HFFc6 (cell line): ENCODE measurements around the gene FOXO6. TPM values are rescaled to one million over a fixed set of nuclear protein-coding genes. Genes with fewer than 3 reads are reported as not detected.
A peak's percentile ranks its signal among the peaks of the same experiment; 100 is the strongest.

Experiments used
- DNase-seq: peaks from one replicate; pipeline ENCODE4 v3.0.0-alpha.2; 2018
- H3K27ac Mint-ChIP-seq: 2 replicates; pipeline ENCODE4 v1.8.0; 2020; ENCODE audit warnings: mild to moderate bottlenecking, mixed read lengths
- H3K27me3 Mint-ChIP-seq: 2 replicates; pipeline ENCODE4 v1.8.0; 2021; ENCODE audit warnings: mild to moderate bottlenecking, moderate library complexity, mixed read lengths; ENCODE audit not compliant: insufficient read depth
- H3K36me3 Mint-ChIP-seq: 2 replicates; pipeline ENCODE4 v1.8.0; 2021; ENCODE audit warnings: low read depth, mixed read lengths
- H3K4me1 Mint-ChIP-seq: 2 replicates; pipeline ENCODE4 v1.8.0; 2020; ENCODE audit warnings: low read depth, mixed read lengths
- H3K4me3 Mint-ChIP-seq: 2 replicates; pipeline ENCODE4 v1.8.0; 2020; ENCODE audit warnings: mild to moderate bottlenecking, moderate library complexity, mixed read lengths
- H3K9me3 Mint-ChIP-seq: 2 replicates; pipeline ENCODE4 v1.8.0; 2020; ENCODE audit warnings: mild to moderate bottlenecking, mixed read lengths
- CTCF ChIP-seq: fragments of 200-600 bp; sonication (generic); IDR thresholded peaks from 2 replicates; pipeline ENCODE4 v1.5.0; 2021; ENCODE audit warnings: antibody characterized with exemption, mild to moderate bottlenecking
- total RNA-seq, 6 experiments: library from RNA; stranded (reverse); fragmentation: NEBNext Ultra II Directional; extraction: Animal tissue kit (Norgen Biotek cat#: 25700); gene quantifications; 2 replicates in 1 of 6; 3 replicates in 5 of 6; pipeline ENCODE4 v1.2.3, GENCODE V29; 2021

Gene FOXO6
- total RNA-seq, 6 experiments from 2014 or later = 0.07 to 0.08 TPM; not detected in 4

- TF ChIP-seq CTCF = no peak
- H3K9me3 Mint-ChIP-seq = no peaks in the 10 kb centered on the region
- H3K27ac Mint-ChIP-seq = no peak overlapping the region; the same call in 1 of the 2 replicates
- H3K4me3 Mint-ChIP-seq = peak overlapping the region; percentile 55
- peaks cover 4% of the 10 kb centered on the region; the same call in 1 of the 2 replicates for H3K27me3 Mint-ChIP-seq
- no peaks in the 10 kb centered on the region for H3K36me3 Mint-ChIP-seq
- peaks cover 78% of the 10 kb centered on the region for H3K4me1 Mint-ChIP-seq
- no peak for DNase-seq
Measured at GRCh38 chr1:41315871-41316270, 45.4 kb upstream of the FOXO6 start.

GRCh38 chr1:41317361-41317760 is 43.9 kb upstream of the FOXO6 start:
- no peak for TF ChIP-seq CTCF

GRCh38 chr1:41318135-41318534 is 43.1 kb upstream of the FOXO6 start:
- Mint-ChIP-seq H3K27me3 (peaks cover 13% of the 10 kb centered on the region), H3K27ac (peak overlapping the region; percentile 84; the same call in 1 of the 2 replicates), H3K36me3 (no peaks in the 10 kb centered on the region), H3K4me1 (peaks cover 72% of the 10 kb centered on the region), H3K4me3 (no peak overlapping the region), H3K9me3 (no peaks in the 10 kb centered on the region)
- no peak for DNase-seq
- no peak for TF ChIP-seq CTCF

More at GRCh38 chr1:41317361-41317760, 43.9 kb upstream of the FOXO6 start:
- H3K4me3 Mint-ChIP-seq = peak overlapping the region; percentile 27; the same call in 1 of the 2 replicates
- no peaks in the 10 kb centered on the region for H3K9me3 Mint-ChIP-seq
- no peaks in the 10 kb centered on the region for H3K36me3 Mint-ChIP-seq
- peaks cover 8% of the 10 kb centered on the region for H3K27me3 Mint-ChIP-seq
- H3K27ac Mint-ChIP-seq = peak overlapping the region; percentile 84
- H3K4me1 Mint-ChIP-seq = peaks cover 78% of the 10 kb centered on the region
- peak; percentile 68 for DNase-seq

- peaks cover 61% of the 10 kb centered on the region for H3K4me1 Mint-ChIP-seq
- H3K27me3 Mint-ChIP-seq = peaks cover 20% of the 10 kb centered on the region
- H3K27ac Mint-ChIP-seq = no peak overlapping the region; the same call in 1 of the 2 replicates
- no peaks in the 10 kb centered on the region for H3K9me3 Mint-ChIP-seq
- no peak for TF ChIP-seq CTCF
- no peak for DNase-seq
- H3K4me3 Mint-ChIP-seq = no peak overlapping the region
- H3K36me3 Mint-ChIP-seq = no peaks in the 10 kb centered on the region
Measured at GRCh38 chr1:41319106-41319755, 42.0 kb upstream of the FOXO6 start.

GRCh38 chr1:41319807-41320711 is 41.2 kb upstream of the FOXO6 start:
- H3K9me3 Mint-ChIP-seq = no peaks in the 10 kb centered on the region
- H3K27me3 Mint-ChIP-seq = peaks cover 20% of the 10 kb centered on the region
- TF ChIP-seq CTCF = no peak
- H3K4me3 Mint-ChIP-seq = no peak overlapping the region
- H3K36me3 Mint-ChIP-seq = no peaks in the 10 kb centered on the region
- no peak overlapping the region for H3K27ac Mint-ChIP-seq
- peaks cover 54% of the 10 kb centered on the region for H3K4me1 Mint-ChIP-seq
- DNase-seq = no peak
